ENCODE results near the gene LIPC.

DNA sequence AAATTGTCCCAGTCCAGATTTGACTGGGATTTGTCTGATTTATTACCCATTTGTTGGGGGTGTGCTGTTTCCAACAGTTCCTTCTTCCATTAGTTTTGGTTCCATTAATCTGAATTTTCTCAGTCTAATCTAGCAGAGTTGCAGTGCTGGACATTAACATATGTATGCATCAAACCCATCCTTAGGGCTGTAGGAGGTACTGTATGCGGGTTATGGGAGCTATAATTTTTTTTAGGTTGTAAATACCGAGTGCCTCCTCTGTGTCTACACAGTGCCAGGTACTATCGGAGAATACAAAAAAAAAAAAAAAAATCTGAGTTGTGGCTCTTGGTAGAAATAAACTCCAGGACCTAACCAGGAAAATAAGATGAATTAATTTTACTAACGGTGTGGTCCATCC, 133.8 kb downstream of the LIPC start:
- TF ChIP-seq, protein P1, sequence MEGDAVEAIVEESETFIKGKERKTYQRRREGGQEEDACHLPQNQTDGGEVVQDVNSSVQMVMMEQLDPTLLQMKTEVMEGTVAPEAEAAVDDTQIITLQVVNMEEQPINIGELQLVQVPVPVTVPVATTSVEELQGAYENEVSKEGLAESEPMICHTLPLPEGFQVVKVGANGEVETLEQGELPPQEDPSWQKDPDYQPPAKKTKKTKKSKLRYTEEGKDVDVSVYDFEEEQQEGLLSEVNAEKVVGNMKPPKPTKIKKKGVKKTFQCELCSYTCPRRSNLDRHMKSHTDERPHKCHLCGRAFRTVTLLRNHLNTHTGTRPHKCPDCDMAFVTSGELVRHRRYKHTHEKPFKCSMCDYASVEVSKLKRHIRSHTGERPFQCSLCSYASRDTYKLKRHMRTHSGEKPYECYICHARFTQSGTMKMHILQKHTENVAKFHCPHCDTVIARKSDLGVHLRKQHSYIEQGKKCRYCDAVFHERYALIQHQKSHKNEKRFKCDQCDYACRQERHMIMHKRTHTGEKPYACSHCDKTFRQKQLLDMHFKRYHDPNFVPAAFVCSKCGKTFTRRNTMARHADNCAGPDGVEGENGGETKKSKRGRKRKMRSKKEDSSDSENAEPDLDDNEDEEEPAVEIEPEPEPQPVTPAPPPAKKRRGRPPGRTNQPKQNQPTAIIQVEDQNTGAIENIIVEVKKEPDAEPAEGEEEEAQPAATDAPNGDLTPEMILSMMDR (tag by site-specific recombination; IDR thresholded peaks at IDR 0.05) = no peak
- TF ChIP-seq ZNF140 (tag by site-specific recombination; IDR thresholded peaks at IDR 0.05) = no peak
- TF ChIP-seq, protein P2, sequence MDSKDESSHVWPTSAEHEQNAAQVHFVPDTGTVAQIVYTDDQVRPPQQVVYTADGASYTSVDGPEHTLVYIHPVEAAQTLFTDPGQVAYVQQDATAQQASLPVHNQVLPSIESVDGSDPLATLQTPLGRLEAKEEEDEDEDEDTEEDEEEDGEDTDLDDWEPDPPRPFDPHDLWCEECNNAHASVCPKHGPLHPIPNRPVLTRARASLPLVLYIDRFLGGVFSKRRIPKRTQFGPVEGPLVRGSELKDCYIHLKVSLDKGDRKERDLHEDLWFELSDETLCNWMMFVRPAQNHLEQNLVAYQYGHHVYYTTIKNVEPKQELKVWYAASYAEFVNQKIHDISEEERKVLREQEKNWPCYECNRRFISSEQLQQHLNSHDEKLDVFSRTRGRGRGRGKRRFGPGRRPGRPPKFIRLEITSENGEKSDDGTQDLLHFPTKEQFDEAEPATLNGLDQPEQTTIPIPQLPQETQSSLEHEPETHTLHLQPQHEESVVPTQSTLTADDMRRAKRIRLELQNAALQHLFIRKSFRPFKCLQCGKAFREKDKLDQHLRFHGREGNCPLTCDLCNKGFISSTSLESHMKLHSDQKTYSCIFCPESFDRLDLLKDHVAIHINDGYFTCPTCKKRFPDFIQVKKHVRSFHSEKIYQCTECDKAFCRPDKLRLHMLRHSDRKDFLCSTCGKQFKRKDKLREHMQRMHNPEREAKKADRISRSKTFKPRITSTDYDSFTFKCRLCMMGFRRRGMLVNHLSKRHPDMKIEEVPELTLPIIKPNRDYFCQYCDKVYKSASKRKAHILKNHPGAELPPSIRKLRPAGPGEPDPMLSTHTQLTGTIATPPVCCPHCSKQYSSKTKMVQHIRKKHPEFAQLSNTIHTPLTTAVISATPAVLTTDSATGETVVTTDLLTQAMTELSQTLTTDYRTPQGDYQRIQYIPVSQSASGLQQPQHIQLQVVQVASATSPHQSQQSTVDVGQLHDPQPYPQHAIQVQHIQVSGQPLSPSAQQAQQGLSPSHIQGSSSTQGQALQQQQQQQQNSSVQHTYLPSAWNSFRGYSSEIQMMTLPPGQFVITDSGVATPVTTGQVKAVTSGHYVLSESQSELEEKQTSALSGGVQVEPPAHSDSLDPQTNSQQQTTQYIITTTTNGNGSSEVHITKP (tag by site-specific recombination; IDR thresholded peaks at IDR 0.05) = no peak
- TF ChIP-seq, protein P3, sequence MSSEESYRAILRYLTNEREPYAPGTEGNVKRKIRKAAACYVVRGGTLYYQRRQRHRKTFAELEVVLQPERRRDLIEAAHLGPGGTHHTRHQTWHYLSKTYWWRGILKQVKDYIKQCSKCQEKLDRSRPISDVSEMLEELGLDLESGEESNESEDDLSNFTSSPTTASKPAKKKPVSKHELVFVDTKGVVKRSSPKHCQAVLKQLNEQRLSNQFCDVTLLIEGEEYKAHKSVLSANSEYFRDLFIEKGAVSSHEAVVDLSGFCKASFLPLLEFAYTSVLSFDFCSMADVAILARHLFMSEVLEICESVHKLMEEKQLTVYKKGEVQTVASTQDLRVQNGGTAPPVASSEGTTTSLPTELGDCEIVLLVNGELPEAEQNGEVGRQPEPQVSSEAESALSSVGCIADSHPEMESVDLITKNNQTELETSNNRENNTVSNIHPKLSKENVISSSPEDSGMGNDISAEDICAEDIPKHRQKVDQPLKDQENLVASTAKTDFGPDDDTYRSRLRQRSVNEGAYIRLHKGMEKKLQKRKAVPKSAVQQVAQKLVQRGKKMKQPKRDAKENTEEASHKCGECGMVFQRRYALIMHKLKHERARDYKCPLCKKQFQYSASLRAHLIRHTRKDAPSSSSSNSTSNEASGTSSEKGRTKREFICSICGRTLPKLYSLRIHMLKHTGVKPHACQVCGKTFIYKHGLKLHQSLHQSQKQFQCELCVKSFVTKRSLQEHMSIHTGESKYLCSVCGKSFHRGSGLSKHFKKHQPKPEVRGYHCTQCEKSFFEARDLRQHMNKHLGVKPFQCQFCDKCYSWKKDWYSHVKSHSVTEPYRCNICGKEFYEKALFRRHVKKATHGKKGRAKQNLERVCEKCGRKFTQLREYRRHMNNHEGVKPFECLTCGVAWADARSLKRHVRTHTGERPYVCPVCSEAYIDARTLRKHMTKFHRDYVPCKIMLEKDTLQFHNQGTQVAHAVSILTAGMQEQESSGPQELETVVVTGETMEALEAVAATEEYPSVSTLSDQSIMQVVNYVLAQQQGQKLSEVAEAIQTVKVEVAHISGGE (tag by site-specific recombination; conservative IDR thresholded peaks at IDR 0.05; ENCODE audit: low read depth) = no peak
- TF ChIP-seq, protein P4, sequence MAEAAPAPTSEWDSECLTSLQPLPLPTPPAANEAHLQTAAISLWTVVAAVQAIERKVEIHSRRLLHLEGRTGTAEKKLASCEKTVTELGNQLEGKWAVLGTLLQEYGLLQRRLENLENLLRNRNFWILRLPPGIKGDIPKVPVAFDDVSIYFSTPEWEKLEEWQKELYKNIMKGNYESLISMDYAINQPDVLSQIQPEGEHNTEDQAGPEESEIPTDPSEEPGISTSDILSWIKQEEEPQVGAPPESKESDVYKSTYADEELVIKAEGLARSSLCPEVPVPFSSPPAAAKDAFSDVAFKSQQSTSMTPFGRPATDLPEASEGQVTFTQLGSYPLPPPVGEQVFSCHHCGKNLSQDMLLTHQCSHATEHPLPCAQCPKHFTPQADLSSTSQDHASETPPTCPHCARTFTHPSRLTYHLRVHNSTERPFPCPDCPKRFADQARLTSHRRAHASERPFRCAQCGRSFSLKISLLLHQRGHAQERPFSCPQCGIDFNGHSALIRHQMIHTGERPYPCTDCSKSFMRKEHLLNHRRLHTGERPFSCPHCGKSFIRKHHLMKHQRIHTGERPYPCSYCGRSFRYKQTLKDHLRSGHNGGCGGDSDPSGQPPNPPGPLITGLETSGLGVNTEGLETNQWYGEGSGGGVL (tag by site-specific recombination; IDR thresholded peaks at IDR 0.05) = no peak

Measured in HEK293 (cell line).